Smooth muscle cell of the brain vasculature (primary cell): ENCODE results near the gene IL17RE.
A peak's percentile ranks its signal among the peaks of the same experiment; 100 is the strongest.

Experiments
- DNase-seq: peaks from one replicate; pipeline ENCODE4 v3.0.0-alpha.2; 2012; ENCODE audit warnings: low read depth, low spot score

Gene IL17RE

GRCh38 chr3:9906480-9906879, 3.8 kb downstream of the IL17RE start:
- no peak for DNase-seq

DNA sequence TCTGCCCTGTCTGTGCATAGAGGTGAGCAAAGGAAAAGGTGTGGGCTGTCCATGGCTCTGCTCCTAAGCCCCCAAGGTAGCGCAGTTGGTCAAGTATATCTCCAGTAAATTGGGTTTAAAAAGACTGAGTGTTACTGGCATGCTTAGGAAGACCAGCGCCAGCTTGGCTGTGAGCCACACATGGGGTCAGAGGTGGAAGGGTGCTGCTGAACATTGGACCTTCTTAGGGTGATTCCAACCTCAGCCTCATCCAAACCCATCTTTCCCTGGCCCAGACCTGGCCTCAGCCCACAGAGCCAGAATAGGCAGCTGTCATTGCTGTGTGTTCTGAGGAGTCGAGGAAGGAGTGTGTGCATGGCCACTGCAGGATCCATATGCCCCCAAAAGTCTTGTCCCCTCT, 5.6 kb downstream of the IL17RE start:
- no peak for DNase-seq

- no peak for DNase-seq
These were observed 6.8 kb downstream of the IL17RE start for GRCh38 chr3:9909221-9910013.

- DNase-seq, result no peak
These were observed 9.2 kb downstream of the IL17RE start for GRCh38 chr3:9911863-9912262.

DNA sequence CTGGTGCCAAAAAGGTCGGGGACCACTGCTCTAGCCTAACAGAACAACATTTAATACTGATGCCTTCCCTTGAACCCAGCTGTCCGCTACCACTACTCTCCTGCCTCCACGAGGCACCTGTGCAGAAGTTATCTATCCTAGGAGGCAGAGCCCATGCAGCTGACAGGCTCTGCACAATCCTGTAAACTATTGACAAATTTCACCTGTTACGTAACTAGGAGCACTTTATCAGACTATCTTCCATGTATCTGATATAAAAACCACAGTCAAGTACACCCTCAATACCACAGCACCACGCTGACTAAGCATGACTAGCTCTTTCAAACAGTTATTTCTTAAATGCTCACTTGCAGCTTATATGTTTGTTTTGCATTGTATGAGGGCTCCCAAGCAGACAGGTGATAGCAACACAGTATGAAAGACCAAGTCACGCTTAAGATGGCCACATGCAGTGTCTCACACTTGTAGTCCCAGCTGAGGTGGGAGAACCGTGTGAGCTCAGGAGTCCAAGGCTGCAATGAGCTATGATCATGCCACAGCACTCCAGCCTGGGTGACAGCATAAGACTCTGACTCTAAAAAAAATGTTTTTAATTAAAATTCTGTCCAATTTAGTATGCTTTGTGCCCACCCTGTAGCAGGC, 9.8 kb downstream of the IL17RE start:
- no peak for DNase-seq

DNA sequence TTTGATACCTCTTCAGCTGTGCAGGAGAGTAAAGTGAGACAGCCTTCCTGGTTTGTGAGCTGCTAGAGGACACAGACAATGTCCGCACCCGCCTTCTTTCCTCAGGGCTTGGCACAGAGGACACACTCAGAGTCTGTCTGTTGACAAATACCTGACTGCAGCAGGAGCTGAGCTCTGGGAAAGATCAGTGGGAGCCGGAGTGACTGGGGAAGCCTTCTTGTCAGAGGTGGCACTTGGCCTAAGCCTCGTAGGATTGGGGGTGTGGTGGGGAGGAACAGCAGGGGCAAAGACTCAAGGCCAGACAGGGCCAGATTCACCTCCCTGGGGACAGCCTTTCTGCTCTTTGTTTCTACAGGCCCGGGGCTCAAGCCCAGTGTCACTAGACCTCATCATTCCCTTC, 11.0 kb downstream of the IL17RE start:
- no peak for DNase-seq

DNA sequence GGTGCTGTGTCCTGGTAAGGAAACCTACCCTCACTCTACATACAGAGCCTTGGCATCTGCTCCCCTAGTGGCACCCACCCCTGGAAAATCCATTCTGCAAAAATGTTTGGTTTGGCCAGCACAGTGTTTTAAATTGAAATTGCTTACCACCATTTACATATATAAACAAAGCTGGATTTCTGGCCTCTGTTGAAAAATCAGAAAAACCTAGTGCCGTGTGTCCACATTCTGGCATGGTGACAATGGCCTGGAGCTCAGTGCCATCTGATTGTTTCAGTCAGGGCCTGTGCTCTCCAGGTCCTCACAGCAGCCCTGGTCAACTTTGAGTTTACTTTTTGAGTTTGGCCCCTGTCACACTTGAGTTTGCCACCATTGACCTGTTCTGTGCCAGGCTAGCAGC, 11.4 kb downstream of the IL17RE start:
- no peak for DNase-seq

DNA sequence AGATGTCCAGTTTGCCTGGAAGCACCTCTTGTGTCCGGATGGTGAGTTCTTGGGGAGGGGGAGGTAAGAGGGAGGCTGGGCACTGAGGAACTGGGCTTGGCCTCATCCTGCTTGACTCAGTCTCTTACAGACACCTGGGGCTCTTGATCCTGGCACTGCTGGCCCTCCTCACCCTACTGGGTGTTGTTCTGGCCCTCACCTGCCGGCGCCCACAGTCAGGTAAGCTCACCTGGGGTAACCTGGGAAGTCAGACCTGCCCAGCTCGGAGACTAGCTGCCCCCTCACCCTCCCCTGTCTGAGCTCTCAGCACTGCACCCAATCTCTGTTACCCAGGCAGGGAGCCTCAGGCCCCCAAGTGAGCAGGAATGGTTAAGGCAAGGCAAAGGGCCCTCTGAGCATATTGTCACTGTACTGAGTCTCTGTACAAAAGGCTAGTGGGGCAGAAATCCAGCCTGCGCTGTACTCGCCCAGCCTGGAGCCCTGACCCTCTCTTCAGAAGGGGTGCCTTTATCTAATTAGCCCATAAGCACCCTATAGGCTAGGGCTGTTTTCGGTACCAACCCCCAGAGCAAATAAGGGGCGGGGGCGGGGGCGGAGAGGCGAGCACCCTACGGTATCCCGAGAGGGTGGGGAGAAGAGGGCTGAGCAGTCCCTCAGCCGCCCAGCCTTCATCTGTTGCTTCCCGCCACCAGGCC, 12.1 kb downstream of the IL17RE start:
- no peak for DNase-seq

DNA sequence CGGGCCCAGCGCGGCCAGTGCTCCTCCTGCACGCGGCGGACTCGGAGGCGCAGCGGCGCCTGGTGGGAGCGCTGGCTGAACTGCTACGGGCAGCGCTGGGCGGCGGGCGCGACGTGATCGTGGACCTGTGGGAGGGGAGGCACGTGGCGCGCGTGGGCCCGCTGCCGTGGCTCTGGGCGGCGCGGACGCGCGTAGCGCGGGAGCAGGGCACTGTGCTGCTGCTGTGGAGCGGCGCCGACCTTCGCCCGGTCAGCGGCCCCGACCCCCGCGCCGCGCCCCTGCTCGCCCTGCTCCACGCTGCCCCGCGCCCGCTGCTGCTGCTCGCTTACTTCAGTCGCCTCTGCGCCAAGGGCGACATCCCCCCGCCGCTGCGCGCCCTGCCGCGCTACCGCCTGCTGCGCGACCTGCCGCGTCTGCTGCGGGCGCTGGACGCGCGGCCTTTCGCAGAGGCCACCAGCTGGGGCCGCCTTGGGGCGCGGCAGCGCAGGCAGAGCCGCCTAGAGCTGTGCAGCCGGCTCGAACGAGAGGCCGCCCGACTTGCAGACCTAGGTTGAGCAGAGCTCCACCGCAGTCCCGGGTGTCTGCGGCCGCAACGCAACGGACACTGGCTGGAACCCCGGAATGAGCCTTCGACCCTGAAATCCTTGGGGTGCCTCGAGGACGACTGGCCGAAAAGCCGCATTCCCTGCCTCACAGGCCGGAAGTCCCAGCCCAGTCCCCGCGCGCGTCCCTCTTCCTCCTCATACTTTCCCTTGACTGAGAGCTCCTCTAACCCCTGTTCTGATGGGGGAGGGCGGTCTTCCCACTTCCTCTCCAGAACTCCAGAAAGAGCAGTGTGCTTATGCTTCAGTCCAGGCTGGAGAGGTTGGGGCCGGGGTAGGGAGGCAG, 12.8 kb downstream of the IL17RE start:
- DNase-seq, result no peak

DNA sequence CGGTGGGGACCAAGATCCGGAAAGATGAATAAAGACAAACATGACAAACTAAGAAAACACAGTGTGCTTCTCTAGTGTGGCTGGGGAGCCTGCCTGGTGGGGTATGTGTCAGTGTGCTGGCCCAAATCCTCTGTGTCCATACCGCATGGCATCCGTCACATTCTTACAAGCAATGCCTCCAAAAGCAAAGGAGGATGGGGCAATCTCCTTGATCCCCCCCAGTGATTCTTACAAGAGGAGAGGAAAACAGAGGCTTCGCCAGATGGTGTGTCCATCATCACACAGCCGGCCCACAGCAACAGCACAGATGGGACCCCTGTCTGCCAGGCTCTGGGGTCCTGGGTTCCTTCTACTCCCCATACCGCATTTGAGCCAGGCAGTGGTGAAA, 13.7 kb downstream of the IL17RE start:
- DNase-seq, result no peak

- DNase-seq, result peak; percentile 65
These were observed 14.4 kb downstream of the IL17RE start, which contains the start of gene IL17RC for GRCh38 chr3:9916734-9917680. TSS of gene IL17RC (plus strand) at chr3:9917098. CDS start at chr3:9917316, 218 bp downstream.

GRCh38 chr3:9917820-9918219, 15.2 kb downstream of the IL17RE start:
- no peak for DNase-seq

- no peak for DNase-seq
These were observed 15.8 kb downstream of the IL17RE start for GRCh38 chr3:9918261-9919038.

DNA sequence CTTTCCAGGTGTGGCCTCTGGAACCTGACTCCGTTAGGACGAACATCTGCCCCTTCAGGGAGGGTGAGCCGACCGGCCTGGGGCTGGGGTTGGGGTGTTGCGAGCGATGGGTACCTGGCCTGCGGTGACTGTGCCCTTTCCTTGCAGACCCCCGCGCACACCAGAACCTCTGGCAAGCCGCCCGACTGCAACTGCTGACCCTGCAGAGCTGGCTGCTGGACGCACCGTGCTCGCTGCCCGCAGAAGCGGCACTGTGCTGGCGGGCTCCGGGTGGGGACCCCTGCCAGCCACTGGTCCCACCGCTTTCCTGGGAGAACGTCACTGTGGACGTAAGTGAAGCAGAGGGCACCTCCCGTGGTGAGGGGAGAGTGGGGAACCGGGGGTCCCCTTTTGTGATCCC, 25.5 kb downstream of the IL17RE start:
- DNase-seq, result no peak

DNA sequence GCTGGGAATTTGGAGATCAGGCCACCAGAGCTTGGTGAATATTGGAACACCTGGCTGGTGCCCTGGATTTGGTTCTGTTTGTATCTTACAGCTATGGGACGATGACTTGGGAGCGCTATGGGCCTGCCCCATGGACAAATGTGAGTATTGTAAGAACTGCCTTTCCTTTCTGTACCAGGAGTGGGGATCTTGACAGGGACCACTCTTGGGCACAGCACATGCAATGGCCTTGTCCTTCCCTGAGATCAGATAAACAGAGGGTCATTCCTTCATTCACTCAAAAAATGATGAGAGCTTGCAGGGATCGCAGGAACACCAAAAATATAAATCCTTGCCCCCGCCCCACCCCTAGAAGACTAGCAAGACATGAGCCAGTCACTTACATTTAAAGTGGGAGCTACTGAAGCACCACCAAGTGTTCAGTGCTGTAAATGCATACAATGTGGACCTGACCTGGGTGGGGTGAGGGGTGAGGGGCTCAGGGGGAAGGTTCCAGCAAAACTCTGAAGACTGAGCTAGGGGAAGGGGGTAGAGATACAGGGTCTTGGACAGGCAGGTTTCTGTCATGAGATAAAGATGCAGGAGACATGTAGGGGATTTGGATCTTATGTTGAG, 28.3 kb downstream of the IL17RE start:
- DNase-seq, result no peak

GRCh38 chr3:9932535-9932842, 29.8 kb downstream of the IL17RE start:
- DNase-seq, result no peak

DNA sequence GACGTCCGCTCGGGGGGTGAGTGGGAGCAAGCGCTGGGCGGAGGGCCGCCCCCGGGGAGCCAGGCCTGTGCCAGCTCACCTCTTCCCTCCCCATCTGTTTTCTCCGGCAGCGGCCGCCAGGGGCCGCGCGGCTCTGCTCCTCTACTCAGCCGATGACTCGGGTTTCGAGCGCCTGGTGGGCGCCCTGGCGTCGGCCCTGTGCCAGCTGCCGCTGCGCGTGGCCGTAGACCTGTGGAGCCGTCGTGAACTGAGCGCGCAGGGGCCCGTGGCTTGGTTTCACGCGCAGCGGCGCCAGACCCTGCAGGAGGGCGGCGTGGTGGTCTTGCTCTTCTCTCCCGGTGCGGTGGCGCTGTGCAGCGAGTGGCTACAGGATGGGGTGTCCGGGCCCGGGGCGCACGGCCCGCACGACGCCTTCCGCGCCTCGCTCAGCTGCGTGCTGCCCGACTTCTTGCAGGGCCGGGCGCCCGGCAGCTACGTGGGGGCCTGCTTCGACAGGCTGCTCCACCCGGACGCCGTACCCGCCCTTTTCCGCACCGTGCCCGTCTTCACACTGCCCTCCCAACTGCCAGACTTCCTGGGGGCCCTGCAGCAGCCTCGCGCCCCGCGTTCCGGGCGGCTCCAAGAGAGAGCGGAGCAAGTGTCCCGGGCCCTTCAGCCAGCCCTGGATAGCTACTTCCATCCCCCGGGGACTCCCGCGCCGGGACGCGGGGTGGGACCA, 30.4 kb downstream of the IL17RE start:
- DNase-seq, result peak; percentile 73

DNA sequence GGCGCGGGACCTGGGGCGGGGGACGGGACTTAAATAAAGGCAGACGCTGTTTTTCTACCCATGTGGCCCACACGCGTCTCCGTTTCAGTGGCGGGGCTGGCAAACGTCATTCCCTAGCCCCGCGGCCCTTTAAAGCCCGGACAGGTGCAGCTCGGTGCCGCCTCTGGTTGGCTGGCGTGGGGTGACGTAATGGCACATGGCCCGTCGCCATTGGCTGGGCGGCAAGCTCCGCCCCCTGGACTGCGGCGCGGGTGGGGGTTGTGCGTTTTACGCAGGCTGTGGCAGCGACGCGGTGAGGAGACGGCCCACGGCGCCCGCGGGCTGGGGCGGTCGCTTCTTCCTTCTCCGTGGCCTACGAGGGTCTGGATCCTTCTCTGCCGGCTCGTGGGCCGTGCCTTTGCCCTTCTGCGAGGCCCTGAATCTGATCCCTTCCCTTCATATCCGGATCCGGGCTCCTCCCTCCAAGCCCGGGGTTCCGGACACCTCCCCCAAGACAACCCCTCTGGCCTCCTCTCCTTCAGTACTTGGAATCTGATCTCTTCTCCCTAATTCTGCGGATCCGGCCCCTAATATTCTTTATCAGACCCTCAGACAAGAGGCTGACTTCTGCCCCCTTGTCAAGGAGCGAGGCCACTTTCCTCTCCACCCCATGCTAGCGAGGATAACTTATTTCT, 31.1 kb downstream of the IL17RE start, which contains the start of gene CRELD1:
Gene CRELD1 (plus strand): TSS at position 274 of the 674 bp plus-strand sequence. CDS start 605 bp downstream, outside the sequence.
- peak; percentile 85 for DNase-seq
